PC-3 (cell line): ENCODE results near the gene RIMBP2. TPM values are rescaled to one million over a fixed set of nuclear protein-coding genes. Genes with fewer than 3 reads are reported as not detected.

Experiments
- ATAC-seq: fragments of 200-7000 bp; cut with Tn5 transposase; 2 replicates; pipeline ENCODE4 v1.9.1; 2020; ENCODE audit warnings: mild to moderate bottlenecking, moderate library complexity
- BruUV-seq: library from RNA; stranded (reverse); fragments of 400-500 nt; replicated peaks from 2 replicates; lab custom pipeline; 2021; lab: Mats Ljungman, UMichigan
- CTCF ChIA-PET: fragments of 300-600 bp; sonication (Branson Sonifier 250); formaldehyde crosslinking; loops from one replicate; lab custom pipeline; 2022; ENCODE audit warnings: antibody characterized with exemption; lab: Charles Lee
- POLR2A ChIA-PET: fragments of 300-600 bp; sonication (Branson Sonifier 250); formaldehyde crosslinking; loops from one replicate; lab custom pipeline; 2022; ENCODE audit warnings: antibody characterized with exemption; ENCODE audit not compliant: unreplicated experiment; lab: Charles Lee
- DNase-seq: peaks from one replicate; pipeline ENCODE4 v3.0.0-alpha.2; 2015
- H2AFZ ChIP-seq: fragments of 300-600 bp; sonication (generic); 2 replicates; pipeline ENCODE4 v1.6.0; 2016; ENCODE audit warnings: antibody characterized with exemption, low read length
- H3F3A ChIP-seq: fragments of 300-600 bp; sonication (generic); one replicate; pipeline ENCODE4 v1.6.0; 2017; ENCODE audit warnings: antibody characterized with exemption, low read length, control low read depth, mild to moderate bottlenecking; ENCODE audit not compliant: unreplicated experiment
- H3K27ac ChIP-seq: fragments of 300-600 bp; sonication (generic); 2 replicates; pipeline ENCODE4 v1.5.1; 2016; ENCODE audit warnings: mild to moderate bottlenecking, low read length
- H3K27me3 ChIP-seq: fragments of 300-600 bp; sonication (generic); 2 replicates; pipeline ENCODE4 v1.6.1; 2016; ENCODE audit warnings: low read length, mixed read lengths
- H3K36me3 ChIP-seq: fragments of 300-600 bp; sonication (generic); 2 replicates; pipeline ENCODE4 v1.6.1; 2016; ENCODE audit warnings: low read depth, mixed run types, low read length, mixed read lengths
- H3K4me1 ChIP-seq: fragments of 300-600 bp; sonication (generic); 2 replicates; pipeline ENCODE4 v1.5.1; 2016; ENCODE audit warnings: low read length; ENCODE audit not compliant: insufficient read depth
- H3K4me2 ChIP-seq: fragments of 300-600 bp; sonication (generic); 2 replicates; pipeline ENCODE4 v1.6.0; 2016; ENCODE audit warnings: low read length
- H3K4me3 ChIP-seq: fragments of 300-600 bp; sonication (generic); 2 replicates; pipeline ENCODE4 v1.5.1; 2016; ENCODE audit warnings: mild to moderate bottlenecking, low read length, mixed read lengths
- H3K79me2 ChIP-seq: fragments of 300-600 bp; sonication (generic); 2 replicates; pipeline ENCODE4 v1.6.1; 2017; ENCODE audit warnings: low read length, mixed read lengths
- H3K9ac ChIP-seq: fragments of 300-600 bp; sonication (generic); 2 replicates; pipeline ENCODE4 v1.6.0; 2016; ENCODE audit warnings: mild to moderate bottlenecking, low read length
- H3K9me2 ChIP-seq: fragments of 300-600 bp; sonication (generic); replicated peaks from 2 replicates; pipeline ENCODE4 v1.6.1; 2016; ENCODE audit warnings: mixed run types, low read length, mixed read lengths
- H3K9me3 ChIP-seq: fragments of 300-600 bp; sonication (generic); 2 replicates; pipeline ENCODE4 v1.6.1; 2016; ENCODE audit warnings: low read length, mixed read lengths
- H4K20me1 ChIP-seq: fragments of 300-600 bp; sonication (generic); 2 replicates; pipeline ENCODE4 v1.6.1; 2016; ENCODE audit warnings: low read length, mixed read lengths
- EZH2 ChIP-seq: fragments of 300-600 bp; sonication (generic); IDR thresholded peaks from one replicate; pipeline ENCODE4 v1.6.1; 2017; ENCODE audit warnings: antibody characterized with exemption, mild to moderate bottlenecking, low read length; ENCODE audit not compliant: unreplicated experiment
- EZH2phosphoT487 ChIP-seq: fragments of 300-600 bp; sonication (generic); IDR thresholded peaks from 2 replicates; pipeline ENCODE4 v1.6.1; 2018; ENCODE audit warnings: mild to moderate bottlenecking, antibody characterized with exemption, low read length, borderline replicate concordance
- intact Hi-C: fragments of 100-400 bp; cut with micrococcal nuclease; formaldehyde crosslinking; loops from 2 replicates; pipeline ENCODE4 v1.9.0; 2023
- total RNA-seq: library from RNA; depleted of rRNA; stranded (reverse); fragments of >200 nt; gene quantifications from 2 replicates; pipeline ENCODE4 v1.2.3, GENCODE V29; 2014; rRNA removed
- TF ChIP-seq, protein P1 (sequence below): fragments of 300-600 bp; sonication (generic); conservative IDR thresholded peaks from 2 replicates; pipeline ENCODE4 v1.5.1; 2017; ENCODE audit warnings: antibody characterized with exemption, low read depth, mild to moderate bottlenecking, low read length

RIMBP2 gene
- total RNA-seq, 1 experiment from 2014 or later = not detected

DNA sequence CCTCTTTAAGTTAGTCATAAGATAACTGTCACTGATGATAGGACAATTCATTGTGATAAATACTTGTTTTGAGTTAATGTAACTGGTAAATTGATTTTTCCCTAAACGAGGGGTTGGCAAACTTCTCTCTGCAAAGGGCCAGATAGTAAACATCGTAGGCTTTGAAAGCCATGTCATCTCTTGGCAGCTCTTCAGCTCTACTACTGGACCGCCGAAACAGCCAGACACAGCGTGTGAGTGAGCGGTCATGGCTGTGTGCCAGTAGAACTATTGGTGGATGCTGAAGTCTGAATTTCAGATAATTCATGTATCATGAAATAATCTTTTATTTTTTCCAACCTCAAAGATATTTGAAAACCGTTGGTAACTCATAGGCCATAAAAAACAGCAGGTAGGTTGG lies 368.5 kb downstream of the RIMBP2 start:
- TF ChIP-seq EZH2phosphoT487 (no peak), EZH2 (no peak)
- TF ChIP-seq, protein P1, sequence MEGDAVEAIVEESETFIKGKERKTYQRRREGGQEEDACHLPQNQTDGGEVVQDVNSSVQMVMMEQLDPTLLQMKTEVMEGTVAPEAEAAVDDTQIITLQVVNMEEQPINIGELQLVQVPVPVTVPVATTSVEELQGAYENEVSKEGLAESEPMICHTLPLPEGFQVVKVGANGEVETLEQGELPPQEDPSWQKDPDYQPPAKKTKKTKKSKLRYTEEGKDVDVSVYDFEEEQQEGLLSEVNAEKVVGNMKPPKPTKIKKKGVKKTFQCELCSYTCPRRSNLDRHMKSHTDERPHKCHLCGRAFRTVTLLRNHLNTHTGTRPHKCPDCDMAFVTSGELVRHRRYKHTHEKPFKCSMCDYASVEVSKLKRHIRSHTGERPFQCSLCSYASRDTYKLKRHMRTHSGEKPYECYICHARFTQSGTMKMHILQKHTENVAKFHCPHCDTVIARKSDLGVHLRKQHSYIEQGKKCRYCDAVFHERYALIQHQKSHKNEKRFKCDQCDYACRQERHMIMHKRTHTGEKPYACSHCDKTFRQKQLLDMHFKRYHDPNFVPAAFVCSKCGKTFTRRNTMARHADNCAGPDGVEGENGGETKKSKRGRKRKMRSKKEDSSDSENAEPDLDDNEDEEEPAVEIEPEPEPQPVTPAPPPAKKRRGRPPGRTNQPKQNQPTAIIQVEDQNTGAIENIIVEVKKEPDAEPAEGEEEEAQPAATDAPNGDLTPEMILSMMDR = no peak
- no peak overlapping the region for H3K4me2 ChIP-seq
- no peak overlapping the region for H2AFZ ChIP-seq
- H3K9ac ChIP-seq = no peak overlapping the region
- no TSS peak for BruUV-seq
- POLR2A ChIA-PET = no interaction called here
- H3K79me2 ChIP-seq = no peaks in the 10 kb centered on the region
- DNase-seq = no peak
- no peaks in the 10 kb centered on the region for H3K9me2 ChIP-seq
- H4K20me1 ChIP-seq = no peaks in the 10 kb centered on the region
- intact Hi-C loops = no loop called here
- H3K27ac ChIP-seq = no peak overlapping the region
- ATAC-seq = no peak
- no peaks in the 10 kb centered on the region for H3K27me3 ChIP-seq
- H3K36me3 ChIP-seq = no peaks in the 10 kb centered on the region
- H3K4me3 ChIP-seq = no peak overlapping the region
- H3K9me3 ChIP-seq = no peaks in the 10 kb centered on the region
- H3F3A ChIP-seq = no peaks in the 10 kb centered on the region
- CTCF ChIA-PET = no interaction called here
- no peaks in the 10 kb centered on the region for H3K4me1 ChIP-seq

Other genes starting within 250 kb of the RIMBP2 start
- gene STX2, start 123.0 kb upstream of the RIMBP2 start, total RNA-seq = 18.2 and 24.0 TPM in 2 replicates
- 3,300 and 3,371 TPM in 2 replicates for gene RAN, start 155.8 kb upstream of the RIMBP2 start, total RNA-seq
- gene ADGRD1, start 237.6 kb upstream of the RIMBP2 start, total RNA-seq = 0.18 TPM in 1 of 2 replicates, not detected in the other